HepG2 (cell line): ENCODE data around the gene ZNF32. TPM values are rescaled to one million over a fixed set of nuclear protein-coding genes. Genes with fewer than 3 reads are reported as not detected.

Experiments used
- ATM ChIP-seq: fragments of 450-650 bp; IDR thresholded peaks from 2 replicates; pipeline ENCODE4 v1.7.1; 2017; ENCODE audit warnings: mild to moderate bottlenecking, borderline replicate concordance
- DNMT3B ChIP-seq: conservative IDR thresholded peaks from 2 replicates; pipeline ENCODE4 v1.6.1; 2016; ENCODE audit warnings: missing biosample characterization, control low read depth
- JUNB ChIP-seq: sonication (generic); formaldehyde crosslinking; IDR thresholded peaks from 2 replicates; pipeline ENCODE4 v1.8.0; 2022; ENCODE audit warnings: missing genetic modification reagents, mild to moderate bottlenecking, borderline replicate concordance
- KDM4B ChIP-seq: sonication (generic); formaldehyde crosslinking; IDR thresholded peaks from 2 replicates; pipeline ENCODE4 v1.4.0; 2020; ENCODE audit warnings: missing genetic modification reagents
- MXI1 ChIP-seq: IDR thresholded peaks from 3 replicates; pipeline ENCODE4 v1.6.1; 2012; ENCODE audit warnings: low read depth, low read length, inconsistent platforms, borderline replicate concordance
- PRPF4 ChIP-seq: fragments of 200-400 bp; formaldehyde crosslinking; IDR thresholded peaks from 2 replicates; pipeline ENCODE4 v1.6.1; 2016; ENCODE audit warnings: low read length, low read depth; ENCODE audit not compliant: poor library complexity, severe bottlenecking
- RXRA ChIP-seq: sonication (generic); formaldehyde crosslinking; IDR thresholded peaks from 2 replicates; pipeline ENCODE4 v1.5.1; 2020; ENCODE audit warnings: missing genetic modification reagents
- SIN3A ChIP-seq: IDR thresholded peaks from 2 replicates; pipeline ENCODE4 v1.6.1; 2011; ENCODE audit warnings: low read depth, mild to moderate bottlenecking, control low read depth, low read length, borderline replicate concordance
- ZNF17 ChIP-seq: sonication (generic); formaldehyde crosslinking; IDR thresholded peaks from 2 replicates; pipeline ENCODE4 v1.5.0; 2020; ENCODE audit warnings: mild to moderate bottlenecking, missing genetic modification reagents
- ZNF317 ChIP-seq: sonication (generic); formaldehyde crosslinking; IDR thresholded peaks from 2 replicates; pipeline ENCODE4 v1.5.0; 2020; ENCODE audit warnings: mild to moderate bottlenecking, missing genetic modification reagents
- ZNF775 ChIP-seq: sonication (generic); formaldehyde crosslinking; IDR thresholded peaks from 2 replicates; pipeline ENCODE4 v1.4.0; 2020; ENCODE audit warnings: missing genetic modification reagents, mild to moderate bottlenecking, moderate library complexity, borderline replicate concordance
- polyA plus RNA-seq, 8 experiments: library from polyadenylated mRNA; depleted of rRNA in 3 of 8; stranded (reverse) in 7 of 8; unstranded in 1 of 8; fragments of >200 nt; fragmentation: Illumina TruSeq in 4 of 8; extraction: Trizol in 4 of 8; gene quantifications; 2 replicates each; pipeline versions ENCODE4 v1.2.1 to v1.2.3, GENCODE V29; 2011 to 2016; ENCODE audit warnings: low read depth in 4 of 8, missing spikeins in 1 of 8, mixed read lengths in 1 of 8; ENCODE audit not compliant: insufficient read depth in 1 of 8
- total RNA-seq, 5 experiments: library from RNA; depleted of rRNA; stranded (reverse); fragments of >200 nt; fragmentation: Illumina TruSeq; extraction: Trizol; gene quantifications; 2 replicates each; pipeline ENCODE4 v1.2.3, GENCODE V29; 2016; ENCODE audit warnings: low read depth in 1 of 5
- TF ChIP-seq, protein P1 (sequence below): sonication (generic); formaldehyde crosslinking; IDR thresholded peaks from 2 replicates; pipeline ENCODE4 v1.5.0; 2020; ENCODE audit warnings: missing genetic modification reagents
- TF ChIP-seq, protein P2 (sequence below): sonication (generic); formaldehyde crosslinking; IDR thresholded peaks from 2 replicates; pipeline ENCODE4 v1.4.0; 2020; ENCODE audit warnings: missing genetic modification reagents
- TF ChIP-seq, protein P3 (sequence below): sonication (generic); formaldehyde crosslinking; IDR thresholded peaks from 2 replicates; pipeline ENCODE4 v1.8.1; 2023; ENCODE audit warnings: mild to moderate bottlenecking, inconsistent platforms, moderate library complexity, missing genetic modification reagents, borderline replicate concordance
- TF ChIP-seq, protein P4 (sequence below): sonication (generic); formaldehyde crosslinking; IDR thresholded peaks from one replicate; pipeline ENCODE4 v1.5.1; 2020; ENCODE audit warnings: mild to moderate bottlenecking, missing genetic modification reagents; ENCODE audit errors: not compliant biosample characterization

The ZNF32 gene
- total and polyA plus RNA-seq, 2 of the 13 experiments (the other 11 are each of a cell fraction or from before 2014, with no cell fraction given): 12.5 to 16.9 TPM

DNA sequence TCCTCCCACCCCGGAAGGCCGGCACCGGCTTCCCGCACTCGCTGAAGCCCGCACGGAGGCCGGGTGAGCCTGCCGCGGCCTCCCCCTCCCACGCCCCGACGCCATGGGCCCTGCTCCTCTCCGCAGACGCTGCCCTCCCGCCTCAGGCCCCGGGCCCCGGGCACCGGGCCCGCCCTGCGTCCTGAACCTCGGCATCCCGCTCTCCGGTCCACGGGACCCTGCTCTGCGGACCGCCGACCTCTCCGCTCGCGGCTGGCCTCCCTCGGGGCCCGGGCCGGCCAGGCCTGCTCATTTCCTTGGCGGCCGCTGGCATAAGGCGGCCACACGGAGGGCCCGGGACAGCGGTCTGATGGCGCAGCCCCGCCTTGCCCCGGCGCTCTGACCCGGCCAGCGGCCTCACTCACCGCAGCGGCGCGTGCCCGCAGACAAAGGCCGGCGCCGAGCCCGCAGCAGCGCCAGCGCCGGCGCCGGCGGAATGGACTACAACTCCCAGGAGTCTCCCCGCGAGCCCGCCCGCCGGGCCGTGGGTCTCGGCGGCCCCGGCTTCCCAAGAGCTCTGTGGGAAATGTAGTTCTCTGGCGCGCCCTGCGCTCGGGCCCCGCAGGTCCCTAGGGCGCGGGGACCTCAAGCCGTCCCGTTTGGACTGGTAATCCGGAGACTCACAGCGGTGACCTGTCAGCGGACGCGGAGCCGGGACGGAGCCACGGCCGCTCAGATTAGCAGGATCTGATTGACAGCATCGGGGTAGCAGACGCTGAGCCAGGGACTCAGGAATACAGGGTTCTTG, at the start of gene ZNF32 (continued):
- TF ChIP-seq, protein P1, sequence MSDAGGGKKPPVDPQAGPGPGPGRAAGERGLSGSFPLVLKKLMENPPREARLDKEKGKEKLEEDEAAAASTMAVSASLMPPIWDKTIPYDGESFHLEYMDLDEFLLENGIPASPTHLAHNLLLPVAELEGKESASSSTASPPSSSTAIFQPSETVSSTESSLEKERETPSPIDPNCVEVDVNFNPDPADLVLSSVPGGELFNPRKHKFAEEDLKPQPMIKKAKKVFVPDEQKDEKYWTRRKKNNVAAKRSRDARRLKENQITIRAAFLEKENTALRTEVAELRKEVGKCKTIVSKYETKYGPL (CRISPR knock-in tag): no peak
- TF ChIP-seq, protein P2, sequence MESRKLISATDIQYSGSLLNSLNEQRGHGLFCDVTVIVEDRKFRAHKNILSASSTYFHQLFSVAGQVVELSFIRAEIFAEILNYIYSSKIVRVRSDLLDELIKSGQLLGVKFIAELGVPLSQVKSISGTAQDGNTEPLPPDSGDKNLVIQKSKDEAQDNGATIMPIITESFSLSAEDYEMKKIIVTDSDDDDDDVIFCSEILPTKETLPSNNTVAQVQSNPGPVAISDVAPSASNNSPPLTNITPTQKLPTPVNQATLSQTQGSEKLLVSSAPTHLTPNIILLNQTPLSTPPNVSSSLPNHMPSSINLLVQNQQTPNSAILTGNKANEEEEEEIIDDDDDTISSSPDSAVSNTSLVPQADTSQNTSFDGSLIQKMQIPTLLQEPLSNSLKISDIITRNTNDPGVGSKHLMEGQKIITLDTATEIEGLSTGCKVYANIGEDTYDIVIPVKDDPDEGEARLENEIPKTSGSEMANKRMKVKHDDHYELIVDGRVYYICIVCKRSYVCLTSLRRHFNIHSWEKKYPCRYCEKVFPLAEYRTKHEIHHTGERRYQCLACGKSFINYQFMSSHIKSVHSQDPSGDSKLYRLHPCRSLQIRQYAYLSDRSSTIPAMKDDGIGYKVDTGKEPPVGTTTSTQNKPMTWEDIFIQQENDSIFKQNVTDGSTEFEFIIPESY (CRISPR knock-in tag): peak; percentile 81; the same call in 1 of the 2 replicates
- TF ChIP-seq RXRA (CRISPR knock-in tag) (no peak), ZNF17 (CRISPR knock-in tag) (no peak), ATM (no peak), KDM4B (CRISPR knock-in tag) (no peak), ZNF775 (CRISPR knock-in tag) (no peak), JUNB (CRISPR knock-in tag) (no peak), MXI1 (no peak), PRPF4 (no peak), SIN3A (no peak), DNMT3B (CRISPR knock-in tag) (no peak), ZNF317 (CRISPR knock-in tag) (no peak)
- TF ChIP-seq, protein P3, sequence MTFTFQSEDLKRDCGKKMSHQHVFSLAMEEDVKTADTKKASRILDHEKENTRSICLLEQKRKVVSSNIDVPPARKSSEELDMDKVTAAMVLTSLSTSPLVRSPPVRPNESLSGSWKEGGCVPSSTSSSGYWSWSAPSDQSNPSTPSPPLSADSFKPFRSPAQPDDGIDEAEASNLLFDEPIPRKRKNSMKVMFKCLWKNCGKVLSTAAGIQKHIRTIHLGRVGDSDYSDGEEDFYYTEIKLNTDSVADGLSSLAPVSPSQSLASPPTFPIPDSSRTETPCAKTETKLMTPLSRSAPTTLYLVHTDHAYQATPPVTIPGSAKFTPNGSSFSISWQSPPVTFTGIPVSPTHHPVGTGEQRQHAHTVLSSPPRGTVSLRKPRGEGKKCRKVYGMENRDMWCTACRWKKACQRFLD (CRISPR knock-in tag): no peak
- TF ChIP-seq, protein P4, sequence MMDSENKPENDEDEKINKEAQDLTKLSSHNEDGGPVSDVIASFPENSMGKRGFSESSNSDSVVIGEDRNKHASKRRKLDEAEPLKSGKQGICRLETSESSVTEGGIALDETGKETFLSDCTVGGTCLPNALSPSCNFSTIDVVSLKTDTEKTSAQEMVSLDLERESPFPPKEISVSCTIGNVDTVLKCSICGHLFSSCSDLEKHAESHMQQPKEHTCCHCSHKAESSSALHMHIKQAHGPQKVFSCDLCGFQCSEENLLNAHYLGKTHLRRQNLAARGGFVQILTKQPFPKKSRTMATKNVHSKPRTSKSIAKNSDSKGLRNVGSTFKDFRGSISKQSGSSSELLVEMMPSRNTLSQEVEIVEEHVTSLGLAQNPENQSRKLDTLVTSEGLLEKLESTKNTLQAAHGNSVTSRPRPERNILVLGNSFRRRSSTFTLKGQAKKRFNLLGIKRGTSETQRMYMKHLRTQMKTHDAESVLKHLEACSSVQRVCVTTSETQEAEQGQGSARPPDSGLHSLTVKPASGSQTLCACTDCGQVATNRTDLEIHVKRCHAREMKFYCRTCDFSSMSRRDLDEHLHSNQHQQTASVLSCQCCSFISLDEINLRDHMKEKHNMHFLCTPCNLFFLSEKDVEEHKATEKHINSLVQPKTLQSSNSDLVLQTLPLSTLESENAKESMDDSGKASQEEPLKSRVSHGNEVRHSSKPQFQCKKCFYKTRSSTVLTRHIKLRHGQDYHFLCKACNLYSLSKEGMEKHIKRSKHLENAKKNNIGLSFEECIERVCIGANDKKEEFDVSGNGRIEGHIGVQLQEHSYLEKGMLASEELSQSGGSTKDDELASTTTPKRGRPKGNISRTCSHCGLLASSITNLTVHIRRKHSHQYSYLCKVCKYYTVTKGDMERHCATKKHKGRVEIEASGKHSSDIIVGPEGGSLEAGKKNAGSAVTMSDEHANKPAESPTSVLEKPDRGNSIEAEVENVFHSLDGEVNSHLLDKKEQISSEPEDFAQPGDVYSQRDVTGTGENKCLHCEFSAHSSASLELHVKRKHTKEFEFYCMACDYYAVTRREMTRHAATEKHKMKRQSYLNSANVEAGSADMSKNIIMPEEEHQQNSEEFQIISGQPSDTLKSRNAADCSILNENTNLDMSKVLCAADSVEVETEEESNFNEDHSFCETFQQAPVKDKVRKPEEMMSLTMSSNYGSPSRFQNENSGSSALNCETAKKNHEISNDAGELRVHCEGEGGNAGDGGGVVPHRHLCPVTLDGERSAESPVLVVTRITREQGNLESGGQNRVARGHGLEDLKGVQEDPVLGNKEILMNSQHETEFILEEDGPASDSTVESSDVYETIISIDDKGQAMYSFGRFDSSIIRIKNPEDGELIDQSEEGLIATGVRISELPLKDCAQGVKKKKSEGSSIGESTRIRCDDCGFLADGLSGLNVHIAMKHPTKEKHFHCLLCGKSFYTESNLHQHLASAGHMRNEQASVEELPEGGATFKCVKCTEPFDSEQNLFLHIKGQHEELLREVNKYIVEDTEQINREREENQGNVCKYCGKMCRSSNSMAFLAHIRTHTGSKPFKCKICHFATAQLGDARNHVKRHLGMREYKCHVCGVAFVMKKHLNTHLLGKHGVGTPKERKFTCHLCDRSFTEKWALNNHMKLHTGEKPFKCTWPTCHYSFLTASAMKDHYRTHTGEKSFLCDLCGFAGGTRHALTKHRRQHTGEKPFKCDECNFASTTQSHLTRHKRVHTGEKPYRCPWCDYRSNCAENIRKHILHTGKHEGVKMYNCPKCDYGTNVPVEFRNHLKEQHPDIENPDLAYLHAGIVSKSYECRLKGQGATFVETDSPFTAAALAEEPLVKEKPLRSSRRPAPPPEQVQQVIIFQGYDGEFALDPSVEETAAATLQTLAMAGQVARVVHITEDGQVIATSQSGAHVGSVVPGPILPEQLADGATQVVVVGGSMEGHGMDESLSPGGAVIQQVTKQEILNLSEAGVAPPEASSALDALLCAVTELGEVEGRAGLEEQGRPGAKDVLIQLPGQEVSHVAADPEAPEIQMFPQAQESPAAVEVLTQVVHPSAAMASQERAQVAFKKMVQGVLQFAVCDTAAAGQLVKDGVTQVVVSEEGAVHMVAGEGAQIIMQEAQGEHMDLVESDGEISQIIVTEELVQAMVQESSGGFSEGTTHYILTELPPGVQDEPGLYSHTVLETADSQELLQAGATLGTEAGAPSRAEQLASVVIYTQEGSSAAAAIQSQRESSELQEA (CRISPR knock-in tag): no peak
